Panc1 (cell line): ENCODE measurements around the gene C8B. TPM values are rescaled to one million over a fixed set of nuclear protein-coding genes. Genes with fewer than 3 reads are reported as not detected.

Experiments
- ATAC-seq: fragments of 200-7000 bp; cut with Tn5 transposase; 2 replicates; pipeline ENCODE4 v1.9.1; 2020; ENCODE audit warnings: mild to moderate bottlenecking, moderate library complexity
- BruUV-seq: library from RNA; stranded (reverse); fragments of 400-500 nt; replicated peaks from 2 replicates; lab custom pipeline; 2021; lab: Mats Ljungman, UMichigan
- CTCF ChIA-PET: fragments of 300-600 bp; sonication (Branson Sonifier 250); formaldehyde crosslinking; loops from one replicate; lab custom pipeline; 2022; ENCODE audit warnings: antibody characterized with exemption; lab: Charles Lee
- POLR2A ChIA-PET: fragments of 300-600 bp; sonication (Branson Sonifier 250); formaldehyde crosslinking; loops from one replicate; lab custom pipeline; 2022; ENCODE audit warnings: antibody characterized with exemption; lab: Charles Lee
- DNase-seq: peaks from one replicate; pipeline ENCODE4 v3.0.0-alpha.2; 2010; ENCODE audit warnings: low read depth, low spot score
- H3K27ac ChIP-seq: 2 replicates; pipeline ENCODE4 v1.5.1; 2011; ENCODE audit warnings: mild to moderate bottlenecking, low read length, inconsistent platforms
- H3K27me3 ChIP-seq: fragments of 200-500 bp; sonication (Bioruptor generic); 2 replicates; pipeline ENCODE4 v1.6.0; 2014; ENCODE audit warnings: low read length, inconsistent platforms; ENCODE audit not compliant: control insufficient read depth, insufficient read depth
- H3K36me3 ChIP-seq: fragments of 200-500 bp; sonication (Bioruptor generic); 2 replicates; pipeline ENCODE4 v1.5.1; 2014; ENCODE audit warnings: inconsistent platforms, mild to moderate bottlenecking, low read length, moderate library complexity; ENCODE audit not compliant: control insufficient read depth, insufficient read depth
- H3K4me1 ChIP-seq: 2 replicates; pipeline ENCODE4 v1.5.1; 2011; ENCODE audit warnings: inconsistent platforms, mild to moderate bottlenecking, low read length, moderate library complexity; ENCODE audit not compliant: control insufficient read depth, insufficient read depth
- H3K4me3 ChIP-seq, 2 experiments: 2 replicates each; pipeline ENCODE4 v1.5.1; 2011 to 2012; ENCODE audit warnings: low read depth in 2 of 2, low read length in 2 of 2, mild to moderate bottlenecking in 2 of 2, inconsistent platforms in 1 of 2, moderate library complexity in 1 of 2
- H3K9me3 ChIP-seq: fragments of 200-500 bp; sonication (Bioruptor generic); 2 replicates; pipeline ENCODE4 v1.5.1; 2014; ENCODE audit warnings: low read depth, mild to moderate bottlenecking, inconsistent platforms, low read length, moderate library complexity; ENCODE audit not compliant: control insufficient read depth, insufficient read depth
- POLR2AphosphoS5 ChIP-seq: IDR thresholded peaks from 2 replicates; pipeline ENCODE4 v1.6.1; 2012; ENCODE audit warnings: mild to moderate bottlenecking, low read depth, low read length, moderate library complexity
- SIN3A ChIP-seq: IDR thresholded peaks from 2 replicates; pipeline ENCODE4 v1.6.1; 2012; ENCODE audit warnings: low read depth, mild to moderate bottlenecking, low read length, moderate library complexity, borderline replicate concordance; ENCODE audit not compliant: insufficient read depth
- TCF7L2 ChIP-seq: IDR thresholded peaks from 2 replicates; pipeline ENCODE4 v1.6.1; 2011; ENCODE audit warnings: mild to moderate bottlenecking, low read depth, low read length, inconsistent platforms
- in situ Hi-C: cut with HindIII; loops from 2 replicates; pipeline ENCODE4 v1.10.0; 2016; ENCODE audit warnings: low sequenced_read_pairs, low pct_unique_long_range_greater_than_20kb
- intact Hi-C: fragments of 100-400 bp; cut with micrococcal nuclease; formaldehyde crosslinking; loops from one replicate; pipeline ENCODE4 v1.10.0; 2022; ENCODE audit not compliant: unreplicated experiment
- total RNA-seq: library from RNA; stranded (reverse); gene quantifications from one replicate; pipeline ENCODE4 v1.2.1, GENCODE V29; 2021; ENCODE audit not compliant: unreplicated experiment
- TF ChIP-seq, protein P1 (sequence below): fragments of 450-650 bp; IDR thresholded peaks from 2 replicates; pipeline ENCODE4 v1.5.1; 2017; ENCODE audit warnings: mild to moderate bottlenecking
- TF ChIP-seq, protein P2 (sequence below), 2 experiments: IDR thresholded peaks; 2 replicates each; pipeline ENCODE4 v1.6.1; 2011 to 2012; ENCODE audit warnings: low read depth in 2 of 2, control low read depth in 1 of 2, low read length in 1 of 2, mild to moderate bottlenecking in 1 of 2, moderate library complexity in 1 of 2; ENCODE audit not compliant: insufficient read depth in 1 of 2

C8B gene
- total RNA-seq, 1 experiment from 2014 or later = not detected

- in situ Hi-C loops (no loop called here), intact Hi-C loops (no loop called here)
- H3K27ac ChIP-seq = no peak overlapping the region
- no TSS peak for BruUV-seq
- ChIA-PET POLR2A (no interaction called here), CTCF (no interaction called here)
- DNase-seq (no peak), ATAC-seq (no peak)
- no peaks in the 10 kb centered on the region for H3K4me1 ChIP-seq
- no peak for TF ChIP-seq POLR2AphosphoS5
- TF ChIP-seq, protein P1, sequence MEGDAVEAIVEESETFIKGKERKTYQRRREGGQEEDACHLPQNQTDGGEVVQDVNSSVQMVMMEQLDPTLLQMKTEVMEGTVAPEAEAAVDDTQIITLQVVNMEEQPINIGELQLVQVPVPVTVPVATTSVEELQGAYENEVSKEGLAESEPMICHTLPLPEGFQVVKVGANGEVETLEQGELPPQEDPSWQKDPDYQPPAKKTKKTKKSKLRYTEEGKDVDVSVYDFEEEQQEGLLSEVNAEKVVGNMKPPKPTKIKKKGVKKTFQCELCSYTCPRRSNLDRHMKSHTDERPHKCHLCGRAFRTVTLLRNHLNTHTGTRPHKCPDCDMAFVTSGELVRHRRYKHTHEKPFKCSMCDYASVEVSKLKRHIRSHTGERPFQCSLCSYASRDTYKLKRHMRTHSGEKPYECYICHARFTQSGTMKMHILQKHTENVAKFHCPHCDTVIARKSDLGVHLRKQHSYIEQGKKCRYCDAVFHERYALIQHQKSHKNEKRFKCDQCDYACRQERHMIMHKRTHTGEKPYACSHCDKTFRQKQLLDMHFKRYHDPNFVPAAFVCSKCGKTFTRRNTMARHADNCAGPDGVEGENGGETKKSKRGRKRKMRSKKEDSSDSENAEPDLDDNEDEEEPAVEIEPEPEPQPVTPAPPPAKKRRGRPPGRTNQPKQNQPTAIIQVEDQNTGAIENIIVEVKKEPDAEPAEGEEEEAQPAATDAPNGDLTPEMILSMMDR = no peak
- no peaks in the 10 kb centered on the region for H3K36me3 ChIP-seq
- no peak overlapping the region for H3K4me3 ChIP-seq
- H3K27me3 ChIP-seq = peaks cover 6% of the 10 kb centered on the region; the same call in 1 of the 2 replicates
- H3K9me3 ChIP-seq = no peaks in the 10 kb centered on the region
Observed at GRCh38 chr1:56975446-56975845, 9.6 kb upstream of the C8B start.

GRCh38 chr1:56973923-56974742 lies 8.3 kb upstream of the C8B start:
- Histone ChIP-seq H3K36me3 (no peaks in the 10 kb centered on the region), H3K27ac (no peak overlapping the region), H3K27me3 (peaks cover 6% of the 10 kb centered on the region; the same call in 1 of the 2 replicates), H3K4me3 (no peak overlapping the region), H3K9me3 (no peaks in the 10 kb centered on the region), H3K4me1 (no peaks in the 10 kb centered on the region)
- ChIA-PET POLR2A (no interaction called here), CTCF (no interaction called here)
- in situ Hi-C loops (no loop called here), intact Hi-C loops (no loop called here)
- TF ChIP-seq, protein P2, sequence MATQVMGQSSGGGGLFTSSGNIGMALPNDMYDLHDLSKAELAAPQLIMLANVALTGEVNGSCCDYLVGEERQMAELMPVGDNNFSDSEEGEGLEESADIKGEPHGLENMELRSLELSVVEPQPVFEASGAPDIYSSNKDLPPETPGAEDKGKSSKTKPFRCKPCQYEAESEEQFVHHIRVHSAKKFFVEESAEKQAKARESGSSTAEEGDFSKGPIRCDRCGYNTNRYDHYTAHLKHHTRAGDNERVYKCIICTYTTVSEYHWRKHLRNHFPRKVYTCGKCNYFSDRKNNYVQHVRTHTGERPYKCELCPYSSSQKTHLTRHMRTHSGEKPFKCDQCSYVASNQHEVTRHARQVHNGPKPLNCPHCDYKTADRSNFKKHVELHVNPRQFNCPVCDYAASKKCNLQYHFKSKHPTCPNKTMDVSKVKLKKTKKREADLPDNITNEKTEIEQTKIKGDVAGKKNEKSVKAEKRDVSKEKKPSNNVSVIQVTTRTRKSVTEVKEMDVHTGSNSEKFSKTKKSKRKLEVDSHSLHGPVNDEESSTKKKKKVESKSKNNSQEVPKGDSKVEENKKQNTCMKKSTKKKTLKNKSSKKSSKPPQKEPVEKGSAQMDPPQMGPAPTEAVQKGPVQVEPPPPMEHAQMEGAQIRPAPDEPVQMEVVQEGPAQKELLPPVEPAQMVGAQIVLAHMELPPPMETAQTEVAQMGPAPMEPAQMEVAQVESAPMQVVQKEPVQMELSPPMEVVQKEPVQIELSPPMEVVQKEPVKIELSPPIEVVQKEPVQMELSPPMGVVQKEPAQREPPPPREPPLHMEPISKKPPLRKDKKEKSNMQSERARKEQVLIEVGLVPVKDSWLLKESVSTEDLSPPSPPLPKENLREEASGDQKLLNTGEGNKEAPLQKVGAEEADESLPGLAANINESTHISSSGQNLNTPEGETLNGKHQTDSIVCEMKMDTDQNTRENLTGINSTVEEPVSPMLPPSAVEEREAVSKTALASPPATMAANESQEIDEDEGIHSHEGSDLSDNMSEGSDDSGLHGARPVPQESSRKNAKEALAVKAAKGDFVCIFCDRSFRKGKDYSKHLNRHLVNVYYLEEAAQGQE (IDR thresholded peaks at IDR 0.05; ENCODE audit: insufficient read depth in 1 of 2, low read depth in 2 of 2, low read length in 1 of 2) = no peak
- TF ChIP-seq, protein P1 = no peak
- TF ChIP-seq POLR2AphosphoS5 (no peak), SIN3A (no peak), TCF7L2 (no peak)
- ATAC-seq = no peak
- no peak for DNase-seq
- no TSS peak for BruUV-seq
